Measurements from ENCODE around the gene CDH23. TPM values are rescaled to one million over a fixed set of nuclear protein-coding genes. Genes with fewer than 3 reads are reported as not detected.

CDH23 gene
- total and polyA plus RNA-seq, 10 of the 15 experiments (the other 5 are each of a cell fraction or from before 2014, with no cell fraction given): 0.09 to 0.40 (median 0.15) TPM; not detected in 1

DNA sequence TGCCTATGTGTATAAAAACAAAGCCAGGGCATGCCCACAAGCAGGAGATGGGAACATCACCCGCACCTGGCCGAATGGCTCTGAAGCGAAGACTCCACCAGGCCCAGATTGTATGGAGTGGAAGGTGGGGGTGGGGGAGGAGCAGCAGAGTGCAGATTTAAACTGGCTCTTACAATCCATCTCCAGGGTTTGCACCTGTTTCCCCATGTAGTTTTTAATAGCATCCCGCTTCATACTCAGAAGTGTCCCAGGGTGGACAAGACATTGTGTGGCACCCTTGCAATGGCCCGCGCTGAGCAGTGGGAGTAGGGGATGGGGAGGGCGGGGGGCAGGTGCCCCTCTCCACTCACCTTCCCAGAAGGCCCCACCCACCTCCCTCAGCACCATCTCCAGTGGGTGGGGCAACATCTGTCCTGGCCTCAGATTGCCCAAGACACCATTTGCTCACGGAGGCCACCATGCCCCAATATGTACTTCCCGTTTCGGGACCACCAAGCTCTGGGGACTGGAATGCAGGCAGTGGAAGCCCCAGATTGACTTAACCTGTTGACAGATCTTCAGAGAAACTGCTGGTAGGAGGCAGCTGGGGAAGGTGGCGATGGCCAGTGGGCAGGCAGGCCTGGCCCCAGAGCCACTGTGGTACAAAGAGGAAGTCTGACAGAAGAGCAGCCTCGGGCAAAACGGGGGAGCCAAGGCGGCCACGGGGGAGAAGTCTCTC lies 353.6 kb downstream of the CDH23 start:
- Histone ChIP-seq H3K4me3 (no peak overlapping the region), H3K4me2 (ENCODE audit: control insufficient read depth, insufficient read depth) (no peak overlapping the region), H3K79me2 (ENCODE audit: control insufficient read depth, insufficient read depth, low read length) (no peaks in the 10 kb centered on the region), H3K27me3 (replicated peaks in 1 of 2; ENCODE audit: control insufficient read depth in 2 of 2, insufficient read depth in 2 of 2, low read length in 1 of 2) (no peaks in the 10 kb centered on the region; a peak in 1 of 4 replicates), H3K27ac (ENCODE audit: control insufficient read depth, insufficient read depth) (no peak overlapping the region), H4K20me1 (ENCODE audit: control insufficient read depth, insufficient read depth) (no peaks in the 10 kb centered on the region), H3K9me3 (replicated peaks; ENCODE audit: control insufficient read depth, insufficient read depth, low read length) (no peaks in the 10 kb centered on the region), H3K4me1 (ENCODE audit: control insufficient read depth, insufficient read depth, low read length) (peaks cover 56% of the 10 kb centered on the region), H3K9ac (ENCODE audit: control insufficient read depth, insufficient read depth, low read length) (no peak overlapping the region), H2AFZ (ENCODE audit: control insufficient read depth, low read depth, low read length) (no peak overlapping the region), H3K36me3 (ENCODE audit: control insufficient read depth in 2 of 2, insufficient read depth in 2 of 2, low read length in 1 of 2) (peaks cover 0 to 2% of the 10 kb centered on the region in 2 experiments; a peak in 1 of 4 replicates)
- POLR2A ChIA-PET: no interaction called here
- SMC1A ChIA-PET (ENCODE audit: uncharacterized antibody, unreplicated experiment): no interaction called here
- RAD21 ChIA-PET (ENCODE audit: unreplicated experiment): interaction anchor here (1.3 kb wide), 1 partner anchor 18 kb away, joined by 3 read pairs; no protein-coding TSS in a partner anchor
- no peak for FAIRE-seq
- 82% methylated on average over 15 of the region's 15 CpGs for WGBS (ENCODE audit: insufficient coverage, insufficient replicate concordance, low lambda C conversion rate, missing lambda C conversion rate)
- no TSS peak for BruUV-seq (replicated peaks)
- DNase-seq (ENCODE audit: low read depth, low spot score): no peak
- ATAC-seq: no peak
- TF ChIP-seq SPI1 (IDR thresholded peaks at IDR 0.05; ENCODE audit: borderline replicate concordance, insufficient read depth, low read depth, low read length) (peak; percentile 32; the same call in 1 of the 2 replicates), TCF7 (IDR thresholded peaks at IDR 0.05; ENCODE audit: borderline replicate concordance) (no peak)
- CTCF ChIA-PET: no interaction called here
- intact Hi-C loops (cut with micrococcal nuclease; ENCODE audit: unreplicated experiment) (no loop called here), in situ Hi-C loops (cut with MboI) (no loop called here)

DNA sequence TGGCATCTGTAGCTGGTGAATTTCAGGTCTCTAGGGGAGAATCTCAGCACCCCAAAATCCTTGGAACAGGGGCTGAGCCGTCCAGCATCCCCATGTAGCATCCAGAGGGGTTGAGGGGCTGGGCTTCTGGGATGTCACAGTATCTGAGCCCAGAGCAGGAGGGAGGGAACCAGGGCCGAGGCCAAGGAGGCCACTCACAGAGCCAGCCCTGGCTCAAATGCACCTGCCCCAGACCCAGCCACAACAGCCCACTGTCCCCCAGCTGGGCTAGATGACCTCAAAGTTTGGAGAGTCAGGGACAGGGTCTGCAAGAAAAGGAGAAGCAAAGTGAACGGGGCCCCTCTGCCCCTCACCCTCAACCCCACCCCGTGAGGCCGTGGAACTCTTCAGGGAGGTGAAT lies 354.3 kb downstream of the CDH23 start:
- no peak for ATAC-seq
- no TSS peak for BruUV-seq (replicated peaks)

More for the DNA sequence above, 354.3 kb downstream of the CDH23 start:
- ChIA-PET POLR2A (interaction anchor here (0.5 kb wide), 1 partner anchor 36 kb away, joined by 3 read pairs; no protein-coding TSS in a partner anchor), RAD21 (ENCODE audit: unreplicated experiment) (interaction anchor here (1.3 kb wide), 1 partner anchor 17 kb away, joined by 3 read pairs; no protein-coding TSS in a partner anchor), SMC1A (ENCODE audit: uncharacterized antibody, unreplicated experiment) (no interaction called here), CTCF (no interaction called here)
- Histone ChIP-seq H3K36me3 (ENCODE audit: control insufficient read depth in 2 of 2, insufficient read depth in 2 of 2, low read length in 1 of 2) (peaks cover 0 to 2% of the 10 kb centered on the region in 2 experiments; a peak in 1 of 4 replicates), H3K9ac (ENCODE audit: control insufficient read depth, insufficient read depth, low read length) (no peak overlapping the region), H3K9me3 (replicated peaks; ENCODE audit: control insufficient read depth, insufficient read depth, low read length) (no peaks in the 10 kb centered on the region), H3K4me1 (ENCODE audit: control insufficient read depth, insufficient read depth, low read length) (peaks cover 56% of the 10 kb centered on the region), H3K27ac (ENCODE audit: control insufficient read depth, insufficient read depth) (no peak overlapping the region), H3K4me2 (ENCODE audit: control insufficient read depth, insufficient read depth) (no peak overlapping the region), H3K27me3 (replicated peaks in 1 of 2; ENCODE audit: control insufficient read depth in 2 of 2, insufficient read depth in 2 of 2, low read length in 1 of 2) (no peaks in the 10 kb centered on the region; a peak in 1 of 4 replicates), H3K79me2 (ENCODE audit: control insufficient read depth, insufficient read depth, low read length) (no peaks in the 10 kb centered on the region), H4K20me1 (ENCODE audit: control insufficient read depth, insufficient read depth) (no peaks in the 10 kb centered on the region), H3K4me3 (no peak overlapping the region), H2AFZ (ENCODE audit: control insufficient read depth, low read depth, low read length) (no peak overlapping the region)
- no peak for TF ChIP-seq MLLT1 (IDR thresholded peaks at IDR 0.05)
- no peak for TF ChIP-seq SIX5 (IDR thresholded peaks at IDR 0.05; ENCODE audit: low read depth, low read length, severe bottlenecking)
- no peak for TF ChIP-seq TCF3 (IDR thresholded peaks at IDR 0.05; ENCODE audit: borderline replicate concordance, insufficient read depth, low read depth, low read length)
- TF ChIP-seq, protein P1, sequence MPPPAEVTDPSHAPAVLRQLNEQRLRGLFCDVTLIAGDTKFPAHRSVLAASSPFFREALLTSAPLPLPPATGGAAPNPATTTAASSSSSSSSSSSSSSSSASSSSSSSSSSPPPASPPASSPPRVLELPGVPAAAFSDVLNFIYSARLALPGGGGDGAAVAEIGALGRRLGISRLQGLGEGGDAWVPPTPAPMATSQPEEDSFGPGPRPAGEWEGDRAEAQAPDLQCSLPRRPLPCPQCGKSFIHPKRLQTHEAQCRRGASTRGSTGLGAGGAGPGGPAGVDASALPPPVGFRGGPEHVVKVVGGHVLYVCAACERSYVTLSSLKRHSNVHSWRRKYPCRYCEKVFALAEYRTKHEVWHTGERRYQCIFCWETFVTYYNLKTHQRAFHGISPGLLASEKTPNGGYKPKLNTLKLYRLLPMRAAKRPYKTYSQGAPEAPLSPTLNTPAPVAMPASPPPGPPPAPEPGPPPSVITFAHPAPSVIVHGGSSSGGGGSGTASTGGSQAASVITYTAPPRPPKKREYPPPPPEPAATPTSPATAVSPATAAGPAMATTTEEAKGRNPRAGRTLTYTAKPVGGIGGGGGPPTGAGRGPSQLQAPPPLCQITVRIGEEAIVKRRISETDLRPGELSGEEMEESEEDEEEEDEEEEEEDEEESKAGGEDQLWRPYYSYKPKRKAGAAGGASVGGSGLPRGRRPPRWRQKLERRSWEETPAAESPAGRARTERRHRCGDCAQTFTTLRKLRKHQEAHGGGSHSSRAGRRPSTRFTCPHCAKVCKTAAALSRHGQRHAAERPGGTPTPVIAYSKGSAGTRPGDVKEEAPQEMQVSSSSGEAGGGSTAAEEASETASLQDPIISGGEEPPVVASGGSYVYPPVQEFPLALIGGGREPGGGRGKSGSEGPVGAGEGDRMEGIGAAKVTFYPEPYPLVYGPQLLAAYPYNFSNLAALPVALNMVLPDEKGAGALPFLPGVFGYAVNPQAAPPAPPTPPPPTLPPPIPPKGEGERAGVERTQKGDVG (CRISPR knock-in tag; IDR thresholded peaks at IDR 0.05): no peak
- no peak for TF ChIP-seq DPF2 (IDR thresholded peaks at IDR 0.05)
- TF ChIP-seq, protein P2, sequence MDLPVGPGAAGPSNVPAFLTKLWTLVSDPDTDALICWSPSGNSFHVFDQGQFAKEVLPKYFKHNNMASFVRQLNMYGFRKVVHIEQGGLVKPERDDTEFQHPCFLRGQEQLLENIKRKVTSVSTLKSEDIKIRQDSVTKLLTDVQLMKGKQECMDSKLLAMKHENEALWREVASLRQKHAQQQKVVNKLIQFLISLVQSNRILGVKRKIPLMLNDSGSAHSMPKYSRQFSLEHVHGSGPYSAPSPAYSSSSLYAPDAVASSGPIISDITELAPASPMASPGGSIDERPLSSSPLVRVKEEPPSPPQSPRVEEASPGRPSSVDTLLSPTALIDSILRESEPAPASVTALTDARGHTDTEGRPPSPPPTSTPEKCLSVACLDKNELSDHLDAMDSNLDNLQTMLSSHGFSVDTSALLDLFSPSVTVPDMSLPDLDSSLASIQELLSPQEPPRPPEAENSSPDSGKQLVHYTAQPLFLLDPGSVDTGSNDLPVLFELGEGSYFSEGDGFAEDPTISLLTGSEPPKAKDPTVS (IDR thresholded peaks at IDR 0.05; ENCODE audit: low read depth, low read length): no peak
- no peak for DNase-seq (ENCODE audit: low read depth, low spot score)
- FAIRE-seq: no peak
- in situ Hi-C loops (cut with MboI) (no loop called here), intact Hi-C loops (cut with micrococcal nuclease; ENCODE audit: unreplicated experiment) (no loop called here)
- WGBS (ENCODE audit: insufficient coverage, insufficient replicate concordance, low lambda C conversion rate, missing lambda C conversion rate): 75% methylated on average over 2 of the region's 5 CpGs

Measured in GM12878 (cell line).